Measurements from ENCODE around the gene CCDC154.
A peak's percentile ranks its signal among the peaks of the same experiment; 100 is the strongest.
"Not testable (repeated sequence)": the region's sequence is repeated elsewhere in the genome, so short reads cannot be mapped to it uniquely, and the experiment has no call there.

CCDC154 gene, protein sequence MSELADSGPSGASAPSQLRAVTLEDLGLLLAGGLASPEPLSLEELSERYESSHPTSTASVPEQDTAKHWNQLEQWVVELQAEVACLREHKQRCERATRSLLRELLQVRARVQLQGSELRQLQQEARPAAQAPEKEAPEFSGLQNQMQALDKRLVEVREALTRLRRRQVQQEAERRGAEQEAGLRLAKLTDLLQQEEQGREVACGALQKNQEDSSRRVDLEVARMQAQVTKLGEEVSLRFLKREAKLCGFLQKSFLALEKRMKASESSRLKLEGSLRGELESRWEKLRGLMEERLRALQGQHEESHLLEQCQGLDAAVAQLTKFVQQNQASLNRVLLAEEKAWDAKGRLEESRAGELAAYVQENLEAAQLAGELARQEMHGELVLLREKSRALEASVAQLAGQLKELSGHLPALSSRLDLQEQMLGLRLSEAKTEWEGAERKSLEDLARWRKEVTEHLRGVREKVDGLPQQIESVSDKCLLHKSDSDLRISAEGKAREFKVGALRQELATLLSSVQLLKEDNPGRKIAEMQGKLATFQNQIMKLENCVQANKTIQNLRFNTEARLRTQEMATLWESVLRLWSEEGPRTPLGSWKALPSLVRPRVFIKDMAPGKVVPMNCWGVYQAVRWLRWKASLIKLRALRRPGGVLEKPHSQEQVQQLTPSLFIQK

DNA sequence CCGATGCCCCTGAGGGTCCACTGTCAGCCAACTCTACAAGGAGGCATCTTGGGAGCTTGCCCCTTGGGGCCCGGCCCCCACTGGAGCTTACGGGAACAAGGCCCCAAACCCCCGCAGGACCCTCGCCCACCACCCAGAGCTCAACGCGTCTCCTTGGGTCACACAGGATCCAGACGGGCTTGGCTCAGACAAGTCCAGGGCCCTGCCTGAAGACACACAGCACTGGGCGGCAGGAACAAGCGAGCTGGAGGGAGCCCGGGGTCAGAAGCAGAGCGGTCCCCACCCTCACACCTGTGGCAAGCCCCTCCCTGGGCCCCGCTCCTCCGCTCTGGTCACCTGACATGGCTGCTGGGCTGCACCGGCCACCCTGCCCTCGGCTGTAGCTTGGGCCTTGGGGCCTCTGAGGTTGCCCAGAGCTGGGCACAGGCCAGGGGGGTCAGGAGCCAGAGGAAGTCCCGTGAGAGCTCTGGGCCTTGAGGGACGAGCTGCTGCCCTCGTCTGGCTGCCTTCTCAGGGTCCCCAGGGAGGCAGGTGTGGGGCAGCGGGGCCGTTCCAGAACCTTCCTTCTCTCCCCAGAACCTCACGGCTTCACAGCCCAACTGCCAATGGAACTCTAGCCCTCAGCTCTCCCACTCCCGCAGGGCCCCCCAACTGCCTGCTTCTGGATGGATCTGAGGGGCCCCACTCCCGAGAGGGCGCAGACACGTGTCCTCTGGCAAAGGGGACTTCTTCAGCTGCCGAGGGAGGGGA, at the start of gene CCDC154:
TSS of gene CCDC154 (minus strand) at position 577 of the 750 bp plus-strand sequence. CDS start at position 343, 234 bp downstream.
- H3K4me3 ChIP-seq = no peak within 1 kb of the TSS
- peak within 1 kb of the TSS in 1 of 21 experiments; percentile 51 for H3K27ac ChIP-seq

DNA sequence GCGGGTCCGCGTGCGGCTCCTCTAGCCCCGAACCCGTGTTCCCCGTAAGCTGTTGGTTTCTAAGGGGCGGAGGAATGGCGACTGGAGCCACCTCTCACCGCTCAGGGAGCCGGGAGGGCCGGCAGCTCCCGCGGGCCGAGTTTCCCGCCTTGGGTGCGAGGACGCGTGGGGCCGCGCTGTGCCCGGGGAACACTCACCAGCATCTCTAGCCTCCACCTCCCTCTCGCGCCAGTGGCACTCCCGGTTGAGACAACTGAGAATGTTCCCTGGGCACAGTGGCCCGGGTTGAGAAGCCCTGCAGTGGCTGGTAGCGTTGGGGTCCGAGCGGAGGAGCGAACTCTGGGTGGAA, 49.4 kb upstream of the CCDC154 start:
- Histone ChIP-seq H3K4me3 (peak overlapping the region; percentile 51 to 90 (median 80)), H3K27ac (peak overlapping the region; percentile 48 to 99 (median 94))

DNA sequence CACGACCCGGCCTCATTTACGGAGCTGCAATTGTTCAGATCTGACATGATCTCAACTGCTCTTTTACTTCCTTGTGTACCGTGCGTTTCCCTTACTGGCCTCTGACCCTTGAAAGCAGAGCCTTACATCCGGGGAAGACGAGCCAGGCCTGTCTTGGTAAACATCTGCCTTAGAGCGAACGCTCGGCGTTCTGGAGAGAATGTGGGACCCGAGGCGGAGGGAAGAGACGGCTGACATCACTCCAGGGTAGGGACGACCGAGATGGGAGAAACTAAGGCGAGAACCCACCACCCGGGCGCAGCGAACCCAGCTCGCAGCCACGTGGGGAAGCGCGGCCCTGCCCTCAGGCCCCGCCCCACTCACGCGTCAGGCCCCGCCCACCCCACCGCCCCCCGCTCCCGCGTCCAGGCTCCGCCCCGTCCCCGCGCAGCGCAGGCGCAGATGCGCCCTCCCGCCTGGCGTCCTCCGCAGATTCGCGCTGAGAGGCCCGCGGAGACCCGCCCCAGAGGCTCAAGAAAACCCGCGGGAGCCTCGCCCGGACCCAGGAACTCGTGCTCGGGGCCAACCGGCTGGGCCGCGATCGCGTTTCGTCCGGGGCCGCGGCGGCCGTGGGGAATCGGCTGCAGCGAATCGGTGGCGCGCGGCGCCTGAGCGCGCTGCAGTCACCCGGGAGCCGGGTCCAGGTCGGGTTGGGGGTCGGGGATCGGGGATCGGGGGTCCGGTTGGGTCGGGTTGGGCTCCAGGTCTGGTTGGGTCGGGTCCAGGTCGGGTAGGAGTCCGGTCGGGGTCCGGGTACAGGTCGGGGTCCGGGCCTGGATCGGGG, 48.8 kb upstream of the CCDC154 start, which contains the start of gene TELO2:
TSS of gene TELO2 (plus strand) at position 438 of the 823 bp plus-strand sequence. CDS start 922 bp downstream, outside the sequence.
- Histone ChIP-seq H3K4me3 (peak within 1 kb of the TSS; percentile 51 to 90 (median 80)), H3K27ac (peak within 1 kb of the TSS; percentile 48 to 99 (median 94))

DNA sequence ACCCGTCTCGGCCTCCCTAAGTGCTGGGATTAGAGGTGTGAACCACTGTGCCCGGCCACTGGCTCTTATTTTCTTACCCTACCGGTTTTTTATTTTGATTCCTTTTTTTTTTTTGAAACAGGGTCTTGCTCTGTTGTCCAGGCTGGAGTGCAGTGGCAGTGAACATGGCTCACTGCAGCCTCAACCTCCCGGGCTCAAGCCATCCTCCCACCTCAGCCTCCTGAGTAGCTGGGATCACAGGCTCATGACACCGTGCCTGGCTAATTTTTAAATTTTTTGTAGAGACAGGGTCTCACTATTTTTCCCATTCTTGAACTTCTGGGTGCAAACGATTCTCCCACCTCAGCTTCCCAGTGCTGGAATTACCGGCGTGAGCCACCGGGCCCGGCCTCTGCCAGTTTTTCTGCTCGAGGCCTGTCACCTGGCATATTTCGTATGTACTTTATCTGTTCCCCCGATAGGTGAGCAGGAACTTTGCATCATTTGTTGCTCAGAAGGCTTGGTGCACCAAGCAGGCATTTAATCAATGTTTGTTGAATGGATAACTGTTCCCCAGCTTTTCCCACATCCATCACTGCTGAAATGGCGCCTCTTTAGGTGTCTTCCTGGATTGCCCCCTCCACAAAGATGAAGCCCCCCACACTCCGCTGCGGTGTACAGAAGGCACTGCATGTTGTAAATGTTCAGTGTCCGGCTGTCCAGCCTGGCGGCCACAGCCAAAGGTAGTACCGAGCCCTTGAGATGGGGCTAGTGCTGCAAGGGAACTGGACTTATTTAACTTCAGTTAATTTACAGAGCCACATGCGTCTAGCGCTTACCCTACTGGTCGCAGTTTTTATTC, 47.9 kb upstream of the CCDC154 start:
- H3K27ac ChIP-seq = peak overlapping the region in 19 of 21 experiments; percentile 86 to 99 (median 94)
- peak overlapping the region in 6 of 7 experiments; percentile 51 to 90 (median 84) for H3K4me3 ChIP-seq

DNA sequence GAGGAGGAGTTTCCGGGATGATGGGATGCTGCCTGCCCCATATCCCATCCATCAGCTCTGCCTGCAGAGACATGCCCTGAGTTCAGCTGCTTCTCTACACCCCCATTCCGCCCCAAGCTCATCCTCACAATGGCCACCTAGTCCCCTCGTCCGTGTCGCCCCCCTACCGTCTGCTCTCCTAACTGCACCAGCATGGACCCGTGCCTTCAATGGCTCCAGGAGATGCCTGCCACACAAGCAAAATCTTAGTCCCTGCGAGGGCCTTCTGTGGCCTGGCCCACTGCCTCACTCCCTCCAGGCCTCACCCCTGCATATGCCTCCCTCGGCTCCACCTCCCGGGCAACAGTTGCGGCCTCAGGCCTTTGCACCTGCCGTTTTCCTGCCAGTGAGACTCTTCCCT, 47.0 kb upstream of the CCDC154 start:
- Histone ChIP-seq H3K27ac (no peak overlapping the region), H3K4me3 (no peak overlapping the region)

DNA sequence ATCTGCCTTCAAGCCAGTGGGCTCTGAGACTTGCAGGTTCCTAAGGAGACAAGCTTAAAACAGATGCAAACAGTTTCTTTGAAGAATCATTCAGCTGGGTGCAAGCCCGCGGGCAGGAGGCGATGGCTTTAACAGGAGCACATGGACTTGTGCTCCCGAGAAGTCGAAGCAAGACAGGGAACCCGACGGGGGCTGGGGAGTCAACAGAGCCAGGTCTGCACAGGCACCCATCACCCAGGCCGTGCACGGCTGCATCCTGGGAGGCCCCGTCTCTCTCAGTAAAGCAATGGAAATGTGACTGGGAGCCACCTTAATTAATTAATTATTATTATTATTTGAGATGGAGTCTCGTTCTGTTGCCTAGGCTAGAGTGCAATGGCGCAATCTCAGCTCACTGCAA, 44.7 kb upstream of the CCDC154 start:
- Histone ChIP-seq H3K27ac (no peak overlapping the region), H3K4me3 (no peak overlapping the region)

DNA sequence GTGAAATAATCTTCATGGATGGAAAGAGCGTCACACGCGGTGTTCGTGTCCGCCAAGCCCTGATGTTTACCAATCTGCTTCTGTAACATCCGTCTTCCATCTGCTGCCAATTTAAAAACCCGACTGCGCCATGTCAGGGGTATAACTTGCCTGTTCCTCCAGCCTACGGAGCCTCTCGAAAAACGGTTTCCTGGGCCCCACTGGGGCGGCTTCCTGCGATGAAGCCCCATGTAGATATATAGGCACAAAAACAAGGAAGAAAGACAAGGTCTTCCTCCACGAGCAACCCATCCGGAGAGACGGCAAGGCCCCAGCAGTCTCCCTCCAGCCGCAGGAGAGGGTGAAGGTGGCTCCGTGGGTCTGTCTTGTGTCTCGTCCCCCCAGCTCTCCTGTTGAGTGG, 44.3 kb upstream of the CCDC154 start, which contains the start of gene PTX4:
TSS of gene PTX4 (minus strand) at position 326 of the 400 bp plus-strand sequence. CDS start at position 291, 35 bp downstream.
- H3K4me3 ChIP-seq = no peak within 1 kb of the TSS
- no peak within 1 kb of the TSS for H3K27ac ChIP-seq

DNA sequence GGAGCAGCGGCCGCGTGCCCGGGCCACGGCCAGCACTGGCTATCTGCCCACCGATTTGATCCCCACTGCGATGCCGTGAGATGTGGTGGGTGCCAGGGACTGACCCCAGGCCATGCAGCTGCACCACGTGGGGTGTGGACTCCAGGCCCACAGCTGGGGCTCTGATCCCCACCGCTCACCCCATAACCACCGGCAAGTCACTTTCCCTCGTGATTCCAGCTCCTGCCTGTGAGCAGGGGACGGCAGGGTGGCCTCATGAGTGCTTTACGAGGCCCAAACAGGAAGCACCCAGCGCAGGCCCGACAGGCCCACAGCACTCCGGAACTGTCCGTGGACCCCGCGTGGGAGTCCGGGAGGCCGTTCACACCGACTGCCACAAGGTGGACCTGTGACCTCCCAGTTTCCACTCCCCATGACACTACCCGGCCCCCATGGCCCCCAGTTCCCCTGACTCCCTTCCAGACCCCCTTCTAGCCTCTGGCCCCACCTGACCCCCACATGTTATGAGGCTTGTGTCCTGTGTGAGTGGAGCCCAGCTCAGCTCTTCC, 43.8 kb upstream of the CCDC154 start:
- H3K4me3 ChIP-seq = no peak overlapping the region
- no peak overlapping the region for H3K27ac ChIP-seq

GRCh38 chr16:1487395-1488053, 43.2 kb upstream of the CCDC154 start:
- Histone ChIP-seq H3K27ac (no peak overlapping the region), H3K4me3 (no peak overlapping the region)

- no peak overlapping the region for H3K27ac ChIP-seq
- H3K4me3 ChIP-seq = no peak overlapping the region
These were observed 42.4 kb upstream of the CCDC154 start for GRCh38 chr16:1486551-1487390.

GRCh38 chr16:1485847-1486496, 41.6 kb upstream of the CCDC154 start:
- H3K27ac ChIP-seq = no peak overlapping the region
- H3K4me3 ChIP-seq = no peak overlapping the region

- Histone ChIP-seq H3K27ac (no peak overlapping the region), H3K4me3 (no peak overlapping the region)
These were observed 37.8 kb upstream of the CCDC154 start for GRCh38 chr16:1481906-1482835.

- not testable (repeated sequence) for H3K4me3 ChIP-seq, H3K27ac ChIP-seq
These were observed 34.6 kb upstream of the CCDC154 start for GRCh38 chr16:1478937-1479336.

- H3K4me3 ChIP-seq = no peak overlapping the region
- H3K27ac ChIP-seq = no peak overlapping the region
These were observed 32.7 kb upstream of the CCDC154 start for GRCh38 chr16:1477033-1477432.

GRCh38 chr16:1475552-1476114, 31.3 kb upstream of the CCDC154 start:
- H3K27ac ChIP-seq = peak overlapping the region in 20 of 21 experiments; percentile 88 to 99 (median 98)
- H3K4me3 ChIP-seq = peak overlapping the region; percentile 68 to 100 (median 96)

Data from skin epidermis (tissue), 12 donors.